Activated CD8-positive, alpha-beta memory T cell treated with anti-CD3 and anti-CD28 coated beads for 1 hour (primary cell): ENCODE measurements around the gene OSBPL5.
"Not testable (repeated sequence)": the region's sequence is repeated elsewhere in the genome, so short reads cannot be mapped to it uniquely, and the experiment has no call there.

Experiments
- DNase-seq, 2 donors: peaks; one replicate each; pipeline ENCODE4 v3.0.0-alpha.2; 2020; ENCODE audit warnings: low read depth in 1 of 2; ENCODE audit errors: extremely low read depth in 1 of 2

OSBPL5 gene

DNA sequence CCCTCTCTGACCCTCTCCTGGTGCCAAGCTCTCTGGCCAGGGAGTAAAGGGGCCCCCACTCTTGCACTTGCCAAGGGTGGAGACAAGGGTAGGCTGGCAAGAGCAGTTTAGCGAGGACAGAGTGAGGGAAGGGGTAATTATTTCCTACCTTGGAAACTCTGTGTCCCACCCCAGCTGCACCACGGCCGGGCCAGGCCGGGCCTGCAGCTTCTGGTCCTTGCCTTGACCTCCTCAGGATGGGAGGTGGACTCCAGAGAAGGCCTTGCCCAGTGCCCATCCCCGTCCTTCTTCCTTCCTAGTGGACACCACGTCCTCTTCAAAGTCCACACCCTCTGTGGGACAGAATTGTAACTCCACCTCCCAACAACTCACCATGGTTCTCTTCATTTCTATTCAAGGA lies 18.4 kb upstream of the OSBPL5 start:
- DNase-seq, result no peak

DNA sequence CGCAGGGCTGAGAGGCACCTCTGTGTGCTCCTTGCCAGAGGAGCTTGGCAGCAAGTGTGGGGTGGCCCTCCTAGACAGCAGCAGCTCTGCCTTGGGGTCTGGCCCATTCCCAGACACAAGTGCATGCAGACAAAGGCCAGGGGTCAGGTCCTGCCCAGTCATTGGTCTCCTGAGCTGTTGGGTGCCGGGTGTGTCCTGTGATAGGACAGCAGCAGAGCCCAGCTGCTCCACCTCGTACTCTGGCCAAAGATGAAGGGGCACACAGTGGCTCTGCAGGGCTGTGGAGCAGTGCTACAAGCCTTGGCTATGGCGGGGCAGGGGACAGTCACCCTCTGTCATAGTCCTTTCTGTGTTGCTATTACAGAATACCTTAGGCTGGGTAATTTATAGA lies 17.3 kb upstream of the OSBPL5 start:
- no peak for DNase-seq

DNA sequence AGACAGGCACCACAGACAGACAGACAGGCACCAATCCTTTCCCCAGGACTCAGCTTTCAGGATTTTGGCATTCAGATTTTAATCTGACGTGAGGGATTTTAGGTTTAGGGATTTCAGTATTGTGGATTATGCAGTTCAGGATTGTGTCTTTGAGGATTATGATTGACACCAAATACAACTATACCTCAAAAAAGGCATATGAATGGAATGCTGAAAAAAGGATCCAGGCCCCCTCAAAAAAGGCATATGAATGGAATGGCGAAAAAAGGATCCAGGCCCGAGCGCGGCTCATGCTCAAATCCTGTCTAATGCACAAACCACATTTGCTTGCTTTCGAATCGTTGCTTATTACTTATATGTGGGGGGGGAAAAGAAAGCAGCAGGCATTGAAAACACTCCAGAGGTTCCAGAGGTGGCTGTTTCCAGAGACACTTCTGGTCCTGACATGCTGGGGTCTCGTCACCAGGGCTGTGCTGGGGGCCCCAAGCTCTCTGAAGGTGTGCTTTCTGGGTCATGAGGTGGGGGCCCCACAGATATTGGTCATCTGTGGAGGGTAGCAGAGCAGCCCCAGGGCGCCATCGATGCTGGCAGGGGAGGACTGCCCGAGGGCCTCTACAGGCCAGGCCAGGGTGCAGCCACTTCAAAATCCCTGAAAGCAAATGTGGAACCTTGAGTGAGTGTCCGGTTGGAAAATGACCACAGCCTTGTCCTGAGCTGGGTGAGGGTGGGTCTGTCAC lies 16.8 kb upstream of the OSBPL5 start:
- no peak for DNase-seq

DNA sequence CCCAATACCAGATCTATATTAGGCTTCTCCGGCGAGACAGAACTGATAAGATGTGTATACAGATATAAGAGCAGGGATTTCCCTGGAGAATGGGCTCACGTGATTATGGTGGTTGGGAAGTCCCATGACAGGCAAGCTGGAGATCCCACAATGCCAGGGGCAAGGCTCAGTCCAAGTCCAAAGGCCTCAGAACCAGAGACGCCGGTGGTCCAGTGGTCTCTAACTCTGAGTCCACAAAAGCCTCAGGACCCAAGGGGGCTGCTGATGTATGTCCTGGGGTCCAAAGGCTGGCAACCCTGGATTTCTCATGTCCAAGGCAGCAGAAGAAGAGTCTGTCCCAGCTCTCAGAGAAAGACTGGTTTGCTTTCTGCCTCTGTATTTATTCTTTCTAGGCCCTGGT lies 15.8 kb upstream of the OSBPL5 start:
- no peak for DNase-seq

DNA sequence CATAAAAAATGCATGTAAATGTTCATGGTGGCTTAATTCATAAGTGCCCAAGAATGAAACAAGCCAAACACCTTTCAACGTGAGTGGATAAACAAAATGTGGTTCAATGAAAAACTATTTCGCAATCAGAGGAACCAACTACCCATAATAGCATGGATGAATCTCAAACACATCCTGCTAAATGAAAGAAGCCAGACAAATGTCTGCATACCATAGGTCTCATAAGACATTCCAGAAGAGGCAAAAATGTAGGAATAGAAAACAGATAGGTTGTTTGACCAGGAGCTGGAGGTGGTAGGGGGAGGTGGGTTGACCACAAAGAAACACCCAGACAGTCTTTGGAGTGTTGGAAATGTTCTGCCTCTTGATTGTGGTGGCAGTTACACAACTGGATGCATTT lies 13.2 kb upstream of the OSBPL5 start:
- DNase-seq, result no peak

DNA sequence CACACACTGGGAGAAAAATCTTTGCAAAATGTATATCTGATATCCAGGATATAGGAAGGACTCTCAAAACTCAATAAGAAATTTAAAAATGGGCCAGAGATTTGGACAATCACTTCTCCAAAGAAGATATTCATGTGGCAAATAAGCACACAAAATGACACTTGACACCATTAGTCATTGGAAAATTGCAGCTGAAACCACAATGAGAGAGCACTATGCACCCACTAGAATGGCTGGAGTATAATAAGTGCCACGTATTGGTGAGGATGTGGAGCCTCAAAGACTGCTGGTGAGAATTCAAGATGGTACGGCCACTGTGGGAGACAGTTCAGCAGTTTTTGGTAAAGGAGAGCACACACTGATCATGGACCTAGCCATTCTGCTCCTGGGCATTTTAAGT lies 12.8 kb upstream of the OSBPL5 start:
- no peak for DNase-seq

DNA sequence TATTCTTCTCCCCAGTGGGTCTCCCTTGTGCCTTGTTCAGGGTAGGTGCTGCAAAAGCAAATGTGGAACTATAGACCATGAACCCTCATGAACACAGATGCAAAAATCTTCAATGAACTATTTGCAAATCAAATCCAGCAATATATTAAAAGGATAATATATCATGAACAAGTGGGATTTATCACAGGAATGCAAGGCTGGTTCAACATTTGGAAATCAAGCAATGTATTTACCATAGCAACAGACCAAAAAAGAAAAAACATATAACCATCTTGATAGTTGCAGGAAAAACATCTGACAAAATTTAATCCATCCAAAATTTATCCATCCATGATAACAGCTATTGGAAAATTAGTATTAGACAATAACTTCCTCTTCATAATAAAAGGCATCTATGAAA lies 11.4 kb upstream of the OSBPL5 start:
- DNase-seq, result no peak

DNA sequence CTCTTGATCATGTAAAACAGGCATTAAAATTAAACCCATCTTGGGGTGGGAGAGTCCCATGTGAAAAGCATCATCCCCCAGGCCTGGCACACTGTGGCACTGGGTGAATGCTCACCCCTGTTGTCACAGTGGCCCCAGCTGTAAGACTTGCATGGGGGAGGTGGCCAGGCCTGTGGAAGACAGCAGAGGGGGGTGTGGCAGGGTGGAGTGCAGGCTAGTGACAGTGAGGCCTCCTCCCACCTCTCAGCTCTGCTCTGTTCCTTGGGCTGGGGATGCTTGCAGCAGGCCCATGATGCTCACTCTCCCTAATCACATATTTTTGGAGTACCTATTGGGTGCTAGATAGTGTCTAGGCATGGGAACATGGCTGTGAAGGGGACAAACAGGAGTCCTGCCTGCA lies 10.1 kb upstream of the OSBPL5 start:
- DNase-seq, result no peak

DNA sequence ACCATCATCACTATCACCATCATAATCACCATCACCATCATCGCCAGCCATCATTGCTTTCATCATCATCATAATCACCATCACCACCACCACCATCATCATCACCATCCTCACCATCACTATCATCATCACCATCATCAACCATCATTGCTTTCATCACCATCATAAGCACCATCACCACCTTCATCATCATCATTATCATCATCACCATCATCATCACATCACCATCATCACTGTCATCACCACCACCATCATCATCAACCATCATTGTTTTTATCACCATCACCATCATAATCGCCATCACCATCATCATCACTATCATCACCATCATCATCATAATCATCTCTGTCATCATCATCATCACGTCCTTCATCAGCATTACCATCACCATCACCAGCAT lies 9.3 kb upstream of the OSBPL5 start:
- no peak for DNase-seq

DNA sequence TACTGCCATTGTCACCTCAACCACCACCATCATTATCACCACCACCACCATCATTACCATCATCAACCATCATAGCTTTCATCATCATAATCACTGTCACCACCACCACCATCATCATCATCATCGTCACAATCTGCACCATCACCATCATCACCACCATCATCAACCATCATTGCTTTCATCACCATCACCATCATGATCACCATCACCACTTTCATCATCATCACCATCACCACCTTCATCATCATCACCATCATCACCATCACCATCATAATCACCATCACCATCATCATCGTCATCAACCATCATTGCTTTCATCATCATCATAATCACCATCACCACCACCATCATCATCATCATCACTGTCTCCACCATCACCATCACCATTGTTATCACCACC lies 8.7 kb upstream of the OSBPL5 start:
- no peak for DNase-seq

DNA sequence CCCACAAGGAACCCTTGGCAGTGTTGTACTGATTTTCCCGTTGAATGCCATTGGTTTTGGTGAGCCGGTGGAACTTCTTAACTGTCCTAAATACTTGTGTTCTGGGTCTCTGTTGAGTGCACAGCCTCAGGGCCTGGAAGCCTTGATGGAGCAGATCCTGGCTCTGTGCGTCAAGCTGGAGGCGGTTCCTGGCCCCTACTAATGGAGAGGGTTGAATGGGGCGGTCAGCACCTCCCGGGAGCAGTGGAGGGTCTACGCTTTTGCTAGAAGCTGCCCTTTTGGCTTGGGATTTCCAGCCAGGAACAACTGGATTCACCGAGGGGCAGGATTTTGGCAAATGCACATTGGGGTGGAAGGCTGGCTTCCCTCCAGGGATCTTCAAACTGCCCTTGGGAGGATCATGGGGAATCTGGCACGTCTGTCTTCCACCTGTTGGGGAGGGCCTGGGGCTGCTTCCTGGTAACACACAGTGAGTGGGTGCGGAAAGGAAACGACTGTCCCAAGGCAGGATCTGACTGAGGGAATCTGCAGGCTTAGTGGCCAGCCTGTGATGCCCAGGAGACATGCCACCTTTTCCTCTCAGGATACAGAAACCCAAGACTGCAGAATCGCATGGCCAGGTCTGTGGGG lies 6.9 kb upstream of the OSBPL5 start:
- no peak for DNase-seq

DNA sequence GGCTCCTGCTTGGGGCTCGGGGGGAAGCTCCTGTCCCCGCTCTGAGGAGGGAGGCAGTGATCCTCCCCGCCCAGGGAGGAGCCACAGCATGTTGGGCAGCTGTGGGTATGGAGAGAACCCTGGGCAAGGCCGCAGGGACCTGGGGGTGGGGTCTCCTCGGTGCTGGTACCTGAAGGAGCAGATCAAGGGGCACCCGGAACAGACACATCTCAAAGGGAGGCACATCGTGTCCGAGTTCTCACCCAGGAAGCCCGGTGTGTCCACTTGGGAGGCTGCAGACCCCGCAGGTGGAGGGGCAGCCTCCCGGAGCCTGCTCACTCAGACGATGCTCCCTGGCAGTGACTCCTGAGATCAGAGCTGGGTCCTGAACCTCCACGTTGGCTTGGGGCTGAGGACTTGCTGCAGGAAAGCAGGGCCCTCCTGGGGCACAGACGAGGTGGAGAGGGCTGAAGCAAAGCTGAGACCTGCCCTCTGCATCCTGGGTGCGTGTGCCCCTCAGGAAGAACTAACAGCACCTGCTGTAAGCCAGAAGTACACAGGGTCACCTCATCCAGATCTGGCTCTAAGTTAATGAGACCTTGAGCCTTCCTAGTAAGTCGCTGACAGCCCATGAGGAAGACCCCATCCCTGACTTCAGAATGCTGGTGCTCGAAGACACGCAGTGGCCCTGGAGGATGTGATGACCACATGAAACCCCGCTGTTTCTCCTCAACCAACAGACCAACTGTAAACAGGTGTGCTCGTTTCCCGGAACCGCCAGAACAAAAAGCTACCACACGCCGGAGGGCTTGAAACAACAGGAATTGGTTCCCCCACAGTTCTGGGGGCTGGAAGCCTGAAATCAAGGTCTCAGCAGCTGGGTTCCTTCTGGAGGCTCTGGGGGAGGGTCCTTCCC lies 5.9 kb upstream of the OSBPL5 start:
- DNase-seq, result no peak

DNA sequence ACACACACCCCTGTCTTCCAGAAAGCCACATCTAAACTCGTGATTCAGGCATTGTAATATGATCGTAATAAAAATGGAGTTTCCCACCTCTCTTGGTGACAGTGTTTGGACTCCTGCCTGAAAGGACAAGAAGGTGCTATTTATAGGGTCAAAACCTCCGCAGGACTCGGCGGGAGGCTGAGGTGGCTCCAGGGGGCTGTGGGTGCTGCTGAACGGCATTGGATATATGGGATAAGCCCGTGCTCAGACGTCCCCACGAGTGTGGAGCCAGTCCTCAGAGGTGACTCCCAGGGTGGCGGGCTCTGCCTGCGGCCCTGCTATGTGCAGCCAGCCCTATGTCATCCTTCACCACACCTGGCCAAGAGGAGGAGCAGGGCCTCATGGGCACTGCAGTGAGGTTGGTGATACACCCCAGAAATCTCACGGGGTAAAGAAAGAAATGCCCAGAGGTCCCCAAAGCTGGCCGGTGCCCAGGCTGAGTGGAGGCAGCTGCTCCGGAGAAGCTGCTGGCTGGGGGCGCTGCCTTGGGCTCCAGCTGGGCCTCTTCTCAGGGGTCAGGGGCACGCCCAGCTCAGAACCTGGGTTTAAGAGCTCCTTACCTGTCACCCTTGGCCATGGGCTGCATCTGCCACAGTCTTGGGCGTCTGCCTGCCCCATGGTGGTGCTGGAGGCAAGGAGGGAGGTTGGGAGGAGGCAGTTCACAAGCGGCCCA lies 5.1 kb upstream of the OSBPL5 start:
- no peak for DNase-seq

DNA sequence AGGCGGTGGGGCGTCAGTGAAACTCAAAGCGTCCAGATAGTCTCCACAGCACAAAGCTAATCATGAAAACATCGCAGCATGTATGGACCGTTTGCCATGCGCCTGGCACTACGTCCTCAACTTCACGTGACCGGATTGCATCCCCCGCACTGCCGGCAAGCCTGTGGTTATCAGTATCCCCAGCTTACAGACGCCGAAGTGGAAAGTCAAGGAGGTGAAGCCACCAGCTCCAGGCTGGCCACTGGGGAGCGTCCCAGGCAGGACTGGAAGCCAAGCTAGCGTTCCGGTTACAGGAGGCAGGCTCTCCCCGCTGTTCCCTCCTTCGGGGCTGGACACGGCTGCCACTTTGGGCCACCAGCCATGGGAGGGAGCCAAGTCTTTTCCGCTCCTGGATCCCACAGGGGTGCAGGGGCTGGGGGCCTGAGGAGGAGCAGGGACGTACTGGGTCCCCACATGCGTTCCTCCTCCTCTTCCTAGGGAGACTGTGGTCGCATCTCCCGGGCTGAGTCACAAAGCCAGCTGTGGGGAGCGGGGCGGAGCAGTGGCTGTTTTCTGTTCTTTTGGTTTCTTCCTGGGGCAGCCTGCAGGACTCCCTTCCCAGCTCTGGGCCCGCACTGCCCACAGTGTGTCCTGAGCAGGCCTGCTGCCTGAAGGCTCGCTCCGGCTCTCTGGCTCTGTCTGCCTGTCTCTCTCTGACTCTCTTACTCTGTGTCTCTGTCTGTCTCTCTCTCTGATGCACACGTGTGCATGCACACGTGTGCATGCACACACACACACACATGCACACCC lies 4.3 kb upstream of the OSBPL5 start:
- DNase-seq, result no peak

DNA sequence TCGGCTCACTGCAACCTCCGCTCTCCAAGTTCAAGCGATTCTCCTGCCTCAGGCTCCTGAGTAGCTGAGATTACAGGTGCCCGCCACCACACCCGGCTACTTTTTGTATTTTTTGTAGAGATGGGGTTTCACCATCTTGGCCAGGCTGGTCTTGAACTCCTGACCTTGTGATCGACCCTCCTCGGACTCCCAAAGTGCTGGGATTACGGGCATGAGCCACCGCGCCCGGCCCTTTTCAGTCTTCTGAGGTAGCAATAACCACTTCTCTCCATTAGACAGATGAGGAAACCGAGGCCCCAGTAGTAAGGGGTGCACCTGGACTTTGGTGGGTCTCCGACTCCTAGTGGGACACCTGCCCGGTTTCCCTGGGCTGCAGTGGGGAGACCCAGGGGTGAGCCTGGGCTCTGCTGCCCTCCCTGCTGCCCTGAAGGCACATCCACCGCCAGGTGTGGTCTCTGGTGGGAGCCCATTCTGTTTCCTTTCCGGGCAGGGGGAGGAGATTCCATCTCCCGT lies 3.7 kb upstream of the OSBPL5 start:
- DNase-seq, result not testable (repeated sequence)

DNA sequence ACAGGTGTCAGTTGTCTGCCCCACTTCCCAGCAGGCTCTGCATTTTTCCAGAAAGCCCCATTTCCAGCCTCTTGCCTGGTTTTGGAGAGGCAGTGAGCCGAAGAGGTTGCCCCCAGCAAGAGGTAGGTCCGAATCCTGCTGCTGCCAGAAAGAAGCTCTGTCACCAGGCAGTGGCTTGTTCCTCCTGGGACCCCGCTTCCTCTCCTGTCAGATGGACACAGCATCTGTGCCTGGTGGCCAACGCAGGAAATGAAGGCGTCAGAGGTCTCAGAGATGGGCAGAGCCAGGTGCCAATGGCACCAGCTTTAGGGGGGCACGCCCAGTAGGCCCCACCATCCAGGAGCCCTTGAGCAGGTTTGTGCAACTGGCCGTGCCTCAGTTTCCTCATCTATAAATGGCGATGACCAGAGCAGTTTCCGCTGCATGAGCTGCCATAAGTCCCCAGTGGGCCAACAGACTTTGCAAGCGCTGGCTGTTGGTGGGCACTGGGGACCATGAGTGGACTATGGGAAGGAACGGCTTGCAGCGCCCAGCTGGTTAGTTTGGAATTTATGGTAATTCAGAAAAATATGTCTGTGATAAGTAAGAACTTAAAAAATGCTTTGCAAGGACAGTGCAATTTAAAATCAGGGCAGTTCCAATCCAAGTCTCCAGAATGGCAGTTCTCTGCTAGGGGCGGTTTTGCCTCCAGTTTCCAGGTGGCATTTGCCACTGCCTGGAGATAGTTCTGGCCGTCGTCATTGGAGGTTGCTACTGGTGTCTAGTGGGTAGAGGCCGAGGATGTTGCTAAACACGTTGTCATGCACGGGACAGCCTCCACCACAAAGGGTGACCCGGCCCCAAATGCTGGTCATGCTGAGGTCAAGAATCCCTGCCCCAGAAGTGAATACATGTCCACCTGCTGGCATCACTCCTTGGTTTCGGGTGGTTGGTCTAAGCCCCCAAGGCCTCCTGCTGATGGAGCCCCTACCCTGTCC lies 2.3 kb upstream of the OSBPL5 start:
- DNase-seq, result no peak

DNA sequence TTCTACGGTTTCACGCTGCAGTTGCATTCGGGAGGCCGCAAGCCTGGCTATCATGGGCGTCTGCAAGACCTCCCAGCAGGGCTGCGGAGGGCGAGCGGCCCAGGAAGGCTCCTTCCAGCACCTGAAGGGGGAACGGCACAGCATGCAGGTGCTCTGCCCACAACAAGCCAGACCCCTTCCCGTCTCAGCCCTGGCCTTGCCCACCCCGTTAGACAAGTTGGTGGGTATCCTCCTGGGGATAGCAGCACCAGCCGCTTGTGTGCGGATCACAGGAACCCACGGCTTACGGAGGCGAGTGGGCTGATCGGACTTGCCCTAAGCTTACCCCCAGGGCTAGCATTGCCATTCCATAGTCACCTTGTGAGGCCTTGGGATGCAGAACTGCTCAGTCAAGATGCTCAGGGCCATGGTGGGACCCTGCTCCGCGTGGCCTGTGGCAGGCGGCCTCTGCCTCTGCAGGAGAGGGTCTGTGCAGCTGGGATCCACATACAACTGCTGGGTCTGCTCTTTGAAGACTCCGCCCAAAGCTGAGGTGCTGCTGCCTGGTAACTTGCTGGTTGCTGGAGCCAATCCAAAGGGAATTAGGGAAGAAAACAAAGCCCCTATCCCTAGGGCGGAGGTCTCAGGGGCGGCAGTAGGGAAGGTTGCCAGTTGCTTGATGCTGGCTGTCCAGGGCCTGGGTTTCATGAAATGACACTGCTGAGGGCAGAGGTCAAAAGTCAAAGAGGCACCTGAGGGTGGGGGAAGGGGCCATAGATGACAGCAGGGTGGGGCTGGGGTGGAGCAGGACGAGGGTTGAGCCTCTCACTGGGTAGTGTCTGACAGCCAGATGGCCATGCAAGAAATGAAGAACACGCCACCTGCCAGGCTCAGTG lies 1.4 kb upstream of the OSBPL5 start:
- no peak for DNase-seq

DNA sequence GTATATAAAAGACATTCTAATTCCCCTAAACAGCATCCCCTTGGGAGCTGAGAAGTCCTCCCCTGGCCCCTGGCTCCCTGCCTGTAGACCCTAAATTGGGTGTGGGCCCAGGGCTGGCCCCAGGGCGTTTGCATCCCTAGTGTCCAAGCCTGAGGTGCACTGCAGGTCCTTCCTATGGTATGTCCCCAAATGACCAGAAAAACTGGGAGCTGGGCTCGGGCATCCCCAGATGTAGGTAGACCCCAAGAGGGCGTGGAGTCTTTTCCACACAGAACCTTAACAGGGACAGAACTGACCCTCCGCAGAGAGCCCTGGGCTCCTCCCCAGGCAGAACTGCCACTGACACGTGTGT lies 782 bp upstream of the OSBPL5 start:
- DNase-seq, result no peak
